Fibroblast of mammary gland (primary cell): ENCODE data around the gene OR13F1.

Experiments used
- DNase-seq: peaks from one replicate; pipeline ENCODE4 v3.0.0-alpha.2; 2010; ENCODE audit warnings: low read depth
- H3K4me3 ChIP-seq: 2 replicates; pipeline ENCODE4 v1.5.1; 2011; ENCODE audit warnings: low read depth, mild to moderate bottlenecking, low read length, moderate library complexity; ENCODE audit not compliant: control insufficient read depth
- CTCF ChIP-seq: conservative IDR thresholded peaks from 2 replicates; pipeline ENCODE4 v1.5.1; 2011; ENCODE audit warnings: low read depth, low read length, inconsistent platforms; ENCODE audit not compliant: control insufficient read depth, insufficient read depth

OR13F1 gene

GRCh38 chr9:104539275-104539674 is 35.2 kb downstream of the OR13F1 start:
- DNase-seq: no peak
- no peak overlapping the region for H3K4me3 ChIP-seq
- no peak for TF ChIP-seq CTCF

DNA sequence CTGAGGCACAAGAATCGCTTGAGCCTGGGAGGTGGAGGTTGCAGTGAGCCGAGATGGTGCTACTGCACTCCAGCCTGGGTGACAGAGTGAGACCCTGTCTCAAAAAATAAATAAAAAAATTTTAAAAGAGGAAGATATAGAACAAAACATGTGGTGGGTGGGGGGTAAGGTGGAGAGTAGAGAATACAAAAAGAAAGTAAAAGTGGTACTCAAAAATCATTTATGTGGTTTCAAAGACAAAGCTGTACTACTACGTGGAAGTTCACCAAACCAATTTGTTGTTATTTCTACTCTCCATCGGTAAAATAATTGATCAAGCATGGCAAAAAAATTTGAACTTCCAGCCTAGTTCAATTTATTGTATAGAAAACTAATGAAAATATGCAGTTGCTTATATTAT is 40.6 kb downstream of the OR13F1 start:
- DNase-seq: no peak
- no peak for TF ChIP-seq CTCF
- no peak overlapping the region for H3K4me3 ChIP-seq

- peak; percentile 29 for DNase-seq
- H3K4me3 ChIP-seq: no peak overlapping the region
- TF ChIP-seq CTCF: no peak
These were observed 49.2 kb downstream of the OR13F1 start for GRCh38 chr9:104553261-104553660.
